ENCODE data around the gene SKOR1.
A peak's percentile ranks its signal among the peaks of the same experiment; 100 is the strongest.

The SKOR1 gene

GRCh38 chr15:67832897-67833709 lies 7.8 kb downstream of the SKOR1 start:
- DNase-seq = no peak

DNA sequence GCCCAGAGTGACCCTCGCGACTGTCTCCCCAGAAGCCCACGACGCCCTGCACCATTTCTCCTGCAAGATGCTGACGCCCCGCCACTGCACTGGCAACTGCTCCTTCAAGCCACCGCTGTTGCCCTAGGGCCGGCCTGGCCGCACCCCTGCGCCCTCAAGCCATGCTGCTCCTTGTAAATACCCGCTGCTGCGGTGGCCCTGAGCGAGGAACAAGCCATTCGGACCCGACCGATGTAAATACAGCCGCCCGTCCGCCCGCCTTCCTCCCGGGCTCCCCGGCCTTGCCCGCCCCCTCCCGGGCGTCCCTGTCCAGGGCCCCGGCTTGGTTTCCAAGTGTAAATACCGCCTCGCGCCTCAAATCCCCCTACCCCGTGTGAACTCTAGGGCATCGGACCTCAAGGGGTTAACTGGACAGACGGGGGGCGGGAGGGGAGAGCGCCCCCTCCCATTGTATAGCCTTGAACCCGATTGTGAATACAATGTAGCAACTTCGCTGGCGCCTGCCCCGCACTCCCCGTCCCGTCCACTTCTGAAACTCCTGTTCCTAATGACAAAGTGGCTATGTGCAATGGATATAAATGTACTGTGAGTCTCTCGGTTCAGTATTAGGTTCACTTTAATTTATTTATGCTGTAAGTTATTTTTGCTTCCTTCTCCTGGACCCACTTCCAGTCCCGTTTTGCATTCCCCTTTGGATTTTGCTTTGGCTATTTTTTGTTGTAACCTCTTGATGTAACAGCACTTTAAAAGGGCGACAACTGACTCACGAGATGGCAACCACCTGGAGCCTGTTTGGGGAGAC lies 8.6 kb downstream of the SKOR1 start:
- DNase-seq = no peak

DNA sequence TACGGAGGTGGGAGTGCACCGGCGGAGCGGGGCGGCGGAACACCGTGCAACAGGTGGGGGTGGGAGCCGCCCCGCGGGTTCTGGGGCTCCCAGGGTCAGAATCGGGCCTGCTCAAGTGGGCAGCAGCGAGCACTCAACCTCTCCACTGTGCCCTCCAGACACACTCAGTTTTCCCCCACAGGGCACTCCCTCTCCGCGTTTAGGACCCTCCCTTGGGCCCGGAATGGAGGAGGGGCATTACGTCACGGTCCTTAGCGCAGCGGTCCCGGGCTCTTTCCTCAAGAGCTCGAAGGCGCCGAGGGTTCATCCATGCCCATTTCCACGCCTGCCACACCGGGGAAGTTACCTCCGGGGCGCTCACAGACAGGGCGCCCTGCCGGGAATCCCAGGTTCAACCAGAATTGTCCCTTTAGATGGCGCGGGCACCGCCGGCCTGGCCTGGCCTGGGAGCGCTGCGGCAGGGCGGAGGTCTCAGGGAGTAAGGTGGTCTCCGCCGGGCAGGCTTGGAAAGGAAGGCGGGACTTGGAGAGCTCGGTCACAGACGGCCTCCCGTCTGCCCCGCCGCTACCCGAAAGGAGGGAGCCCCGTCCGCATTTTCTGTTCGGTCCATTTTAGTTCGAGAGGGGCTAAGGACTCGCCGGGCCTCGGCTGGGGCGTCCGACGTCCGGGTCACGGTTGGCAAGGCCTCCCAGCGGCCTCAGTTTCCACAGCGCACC lies 9.4 kb downstream of the SKOR1 start:
- DNase-seq = no peak

- DNase-seq = no peak
Observed at GRCh38 chr15:67835297-67836133, 10.2 kb downstream of the SKOR1 start.

- DNase-seq = no peak
Observed at GRCh38 chr15:67836134-67836455, 10.8 kb downstream of the SKOR1 start.

DNA sequence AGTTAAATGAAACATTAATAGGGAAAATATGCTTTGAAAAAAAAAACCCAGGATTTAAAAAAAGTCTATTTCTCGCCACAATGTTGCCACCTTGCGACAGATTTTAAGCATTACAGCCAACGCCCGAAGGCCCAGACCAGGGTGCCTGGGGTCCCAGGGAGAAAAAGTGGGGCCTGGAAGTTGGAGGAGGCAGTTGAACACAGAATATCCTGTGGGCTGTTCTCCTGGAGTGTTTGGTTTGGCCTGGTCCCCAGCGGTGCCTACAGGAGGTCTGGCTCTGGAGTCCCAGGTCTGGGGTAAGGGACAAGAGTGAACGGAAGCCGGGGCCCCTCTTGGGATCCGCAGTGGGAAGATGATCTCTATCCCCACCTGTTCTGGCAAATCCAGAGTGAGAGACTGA lies 11.2 kb downstream of the SKOR1 start:
- DNase-seq = peak; percentile 37

DNA sequence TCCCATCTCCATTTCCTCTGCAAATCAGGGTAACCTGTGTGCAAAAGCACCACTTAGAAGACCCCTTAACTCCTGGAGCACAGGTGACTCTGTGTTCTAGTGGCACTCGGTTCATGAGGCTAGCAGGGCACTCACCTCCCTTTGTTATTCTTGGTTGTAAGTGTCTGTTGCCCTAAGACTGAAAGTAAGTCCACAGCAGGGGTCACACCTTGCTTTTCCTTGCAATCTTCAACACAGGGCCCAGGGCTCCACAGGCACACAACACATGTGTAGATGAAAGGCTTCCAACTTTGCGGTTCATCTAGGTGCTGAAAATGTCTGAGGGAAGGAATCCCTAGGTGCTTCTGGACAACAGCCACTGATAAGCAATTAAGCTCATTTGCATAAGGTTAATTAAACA lies 11.6 kb downstream of the SKOR1 start:
- DNase-seq = no peak

- no peak for DNase-seq
Observed at GRCh38 chr15:67838789-67839332, 13.6 kb downstream of the SKOR1 start.

DNA sequence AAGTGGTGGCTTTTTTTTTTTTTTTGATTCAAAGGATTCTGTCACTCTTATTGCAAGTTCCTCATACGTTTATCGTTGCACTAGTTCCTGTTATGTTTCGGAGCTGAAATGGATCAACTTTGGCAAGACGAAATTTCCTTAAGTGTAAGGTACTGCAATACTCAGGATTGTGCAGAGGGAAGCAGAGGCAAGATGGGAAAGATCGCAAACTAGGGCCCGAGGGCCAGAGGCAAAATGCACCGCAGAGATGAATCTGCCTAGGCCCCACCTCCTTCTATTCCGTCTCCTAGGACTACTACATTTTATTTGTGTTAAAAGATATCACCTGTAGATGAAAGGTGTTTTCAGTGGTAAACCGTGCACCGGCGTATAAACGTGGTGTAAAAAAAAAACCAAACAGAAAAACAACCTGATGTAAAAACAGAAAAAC lies 14.2 kb downstream of the SKOR1 start:
- DNase-seq = peak; percentile 72

- peak; percentile 88 for DNase-seq
Observed at GRCh38 chr15:67839929-67840748, 14.8 kb downstream of the SKOR1 start, which contains the start of gene RNU6-1. Gene RNU6-1, minus strand, starts transcription at chr15:67840045.

DNA sequence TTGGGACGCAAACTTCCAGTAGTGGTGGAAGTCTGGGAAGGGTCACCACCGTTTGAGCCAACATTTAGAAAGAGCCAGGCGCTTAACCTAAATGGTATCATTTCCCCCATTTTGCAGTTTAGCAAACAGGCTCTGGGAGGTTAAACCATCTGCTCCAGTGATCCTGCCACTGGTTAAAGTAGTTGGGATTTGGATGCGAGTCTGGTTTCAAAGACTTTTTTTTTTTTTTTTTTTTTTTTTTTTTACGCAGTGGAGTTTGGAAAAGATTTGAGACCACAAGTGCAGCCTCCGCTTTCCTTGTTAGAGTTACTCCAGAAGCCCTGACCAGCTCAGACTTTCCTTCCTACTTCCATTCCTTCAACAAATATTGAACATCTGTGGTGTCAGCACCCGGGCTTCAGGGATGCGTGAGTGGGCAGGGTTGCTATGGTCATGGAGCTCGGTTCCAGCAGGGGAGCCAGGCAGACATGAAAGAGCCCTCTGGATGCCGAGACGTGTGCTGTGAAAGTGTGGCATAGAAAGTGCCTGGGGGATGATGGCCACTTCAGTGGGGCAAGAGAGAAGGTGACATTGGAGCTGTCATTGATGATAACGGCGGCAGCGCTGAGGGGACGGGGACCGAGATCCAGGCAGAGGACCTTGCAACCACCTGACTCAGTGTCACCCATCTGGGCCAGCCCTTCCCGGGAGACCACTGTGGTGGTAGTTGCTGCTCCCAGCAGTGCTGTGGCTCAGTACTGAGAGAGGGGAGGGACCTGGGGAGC lies 15.6 kb downstream of the SKOR1 start:
- peak; percentile 25 for DNase-seq

- no peak for DNase-seq
Observed at GRCh38 chr15:67841513-67841762, 16.1 kb downstream of the SKOR1 start.

DNA sequence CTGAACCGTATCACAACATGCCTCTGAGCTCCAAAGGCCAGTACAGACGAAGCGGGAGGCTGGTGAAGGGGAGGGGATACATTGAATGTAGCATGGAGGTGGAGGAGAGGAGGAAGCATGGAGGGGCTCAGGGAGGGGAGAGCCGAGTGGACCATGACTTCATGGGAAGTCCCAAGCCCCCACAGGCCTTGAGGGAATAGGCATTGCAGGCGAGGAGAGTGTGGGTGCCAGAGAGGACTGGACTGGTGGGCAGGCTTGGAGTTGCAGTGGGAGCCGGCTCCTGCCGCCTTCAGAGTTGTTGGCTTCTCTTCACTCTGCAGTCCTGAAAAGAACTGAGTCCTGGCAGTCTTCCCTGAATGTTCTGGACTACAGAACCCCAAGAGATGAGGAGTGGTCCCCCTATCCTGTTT lies 17.8 kb downstream of the SKOR1 start:
- DNase-seq = no peak

DNA sequence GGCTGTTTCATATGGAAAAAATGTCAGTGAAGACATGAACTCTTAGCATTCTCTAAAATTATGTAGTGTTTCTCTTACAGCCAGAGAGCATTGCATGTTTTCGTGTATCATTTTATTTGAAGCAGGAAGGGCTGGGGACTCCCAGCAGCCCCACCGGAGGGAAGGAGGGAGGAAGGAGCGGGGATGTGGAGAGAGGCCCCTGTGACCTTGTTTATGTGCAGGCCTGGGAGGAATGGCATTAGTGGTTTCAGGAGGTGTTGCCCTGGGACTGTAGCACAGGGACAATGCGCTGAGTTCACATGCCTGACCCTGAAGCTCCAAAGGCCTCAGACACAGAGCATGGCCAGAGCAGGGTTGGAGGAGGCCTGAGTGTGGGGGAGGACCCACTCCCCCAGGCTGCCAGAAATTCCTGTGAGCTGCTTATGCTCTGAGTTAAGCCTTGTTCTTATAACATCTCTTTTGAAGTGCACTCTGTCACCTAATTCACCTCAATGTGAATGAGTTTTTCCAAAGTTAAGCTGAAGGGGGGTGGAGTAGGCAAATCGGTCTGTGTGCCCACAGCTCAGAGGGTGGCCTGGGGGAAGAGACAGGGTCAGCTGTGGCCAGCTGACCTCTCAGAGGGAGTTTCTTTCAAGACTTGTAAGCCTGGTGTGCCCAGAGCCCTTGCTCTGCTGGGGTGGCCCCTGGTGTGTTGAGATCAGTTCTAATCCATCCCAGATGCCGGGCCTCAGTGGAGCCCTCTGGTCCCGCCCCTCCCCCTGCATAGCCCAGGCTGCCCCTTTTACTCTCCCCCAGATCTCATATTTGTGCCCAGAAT lies 18.5 kb downstream of the SKOR1 start:
- no peak for DNase-seq

DNA sequence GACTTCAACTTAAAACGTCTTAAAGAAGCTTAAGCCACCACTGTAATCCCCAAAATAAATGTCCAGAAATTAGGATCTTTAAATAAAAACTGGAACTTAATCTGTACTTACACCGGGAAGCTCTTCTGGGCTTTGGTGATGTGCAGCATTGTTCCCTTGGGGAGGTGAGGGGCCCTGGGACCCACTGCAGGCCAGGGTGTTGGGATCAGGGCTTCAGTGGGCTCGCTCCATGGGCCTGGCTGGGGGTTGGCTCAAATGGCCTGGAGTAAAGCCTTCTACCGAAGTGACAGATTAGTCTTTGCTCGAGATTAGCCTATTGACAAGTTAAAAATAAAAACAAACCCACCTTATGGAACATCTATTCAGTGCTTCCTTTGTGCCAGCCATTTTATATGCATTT lies 20.7 kb downstream of the SKOR1 start:
- DNase-seq = no peak

DNA sequence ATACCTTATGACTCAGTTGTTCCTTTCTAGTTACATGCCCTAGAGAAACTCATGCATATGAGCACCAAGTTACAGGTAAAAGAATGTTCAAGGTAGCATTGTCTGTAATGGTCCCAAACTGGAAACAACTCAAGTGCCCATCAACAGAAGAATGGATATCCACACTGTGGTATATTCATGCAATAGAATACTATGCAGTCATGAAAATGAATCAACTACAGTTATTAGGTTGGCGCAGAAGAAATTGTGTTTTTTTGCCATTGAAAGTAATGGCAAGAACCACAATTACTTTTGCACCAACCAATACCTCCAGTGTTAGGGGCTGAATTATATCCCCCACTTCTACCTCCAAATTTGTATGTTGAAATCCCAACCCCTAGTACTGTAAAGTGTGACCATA lies 24.2 kb downstream of the SKOR1 start:
- DNase-seq = no peak

GRCh38 chr15:67850336-67850735 lies 25.0 kb downstream of the SKOR1 start:
- DNase-seq = no peak

DNA sequence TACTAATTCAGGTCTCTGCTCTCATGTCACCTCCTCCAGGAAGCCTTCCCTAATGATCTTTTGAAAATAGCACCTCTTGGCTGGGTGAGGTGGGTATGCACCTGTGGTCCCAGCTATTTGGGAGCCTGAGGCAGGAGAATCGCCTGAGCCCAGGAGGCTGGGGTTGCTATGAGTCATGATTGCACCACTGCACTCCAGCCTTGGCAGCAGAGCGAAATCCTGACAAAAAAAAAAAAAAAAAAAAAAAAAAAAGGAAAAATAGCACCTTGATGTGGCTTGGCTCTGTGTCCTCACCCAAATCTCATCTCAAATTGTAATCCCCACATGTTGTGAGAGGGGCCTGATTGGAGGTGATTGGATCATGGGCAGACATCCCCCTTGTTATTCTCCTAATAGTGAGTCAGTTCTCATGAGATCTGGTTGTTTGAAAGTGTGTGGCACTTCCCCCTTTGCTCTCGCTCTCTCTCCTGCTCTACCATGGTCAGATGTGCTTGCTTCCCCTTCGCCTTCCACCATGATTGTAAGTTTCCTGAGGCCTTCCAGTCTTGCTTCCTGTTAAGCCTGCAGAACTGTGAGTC lies 25.8 kb downstream of the SKOR1 start:
- no peak for DNase-seq

GRCh38 chr15:67852418-67852817 lies 27.1 kb downstream of the SKOR1 start:
- DNase-seq = no peak

DNA sequence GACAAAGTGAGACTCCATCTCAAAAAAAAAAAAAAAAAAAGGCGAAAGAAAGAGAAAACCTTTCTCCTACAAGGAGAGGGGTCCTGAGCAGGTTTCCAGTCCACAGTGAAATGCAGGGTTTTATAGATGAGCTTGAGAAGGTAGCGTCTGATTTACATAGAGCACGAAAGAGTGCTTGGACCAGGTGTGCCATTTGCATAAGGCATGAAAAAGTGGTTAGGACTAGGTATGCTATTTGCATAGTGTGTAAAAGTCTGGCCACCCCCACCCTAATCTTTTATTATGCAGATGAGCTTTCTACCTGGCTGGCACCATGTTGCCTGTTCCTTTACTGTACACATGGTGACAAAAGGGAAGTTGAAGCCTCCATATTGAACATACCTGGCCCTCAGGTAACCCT lies 28.1 kb downstream of the SKOR1 start:
- DNase-seq = no peak

Data from NCI-H1694 treated with DMSO at 0.1 percent for 48 hours (cell line).